ENCODE results near the gene PDGFB.
A peak's percentile ranks its signal among the peaks of the same experiment; 100 is the strongest.

PDGFB gene

DNA sequence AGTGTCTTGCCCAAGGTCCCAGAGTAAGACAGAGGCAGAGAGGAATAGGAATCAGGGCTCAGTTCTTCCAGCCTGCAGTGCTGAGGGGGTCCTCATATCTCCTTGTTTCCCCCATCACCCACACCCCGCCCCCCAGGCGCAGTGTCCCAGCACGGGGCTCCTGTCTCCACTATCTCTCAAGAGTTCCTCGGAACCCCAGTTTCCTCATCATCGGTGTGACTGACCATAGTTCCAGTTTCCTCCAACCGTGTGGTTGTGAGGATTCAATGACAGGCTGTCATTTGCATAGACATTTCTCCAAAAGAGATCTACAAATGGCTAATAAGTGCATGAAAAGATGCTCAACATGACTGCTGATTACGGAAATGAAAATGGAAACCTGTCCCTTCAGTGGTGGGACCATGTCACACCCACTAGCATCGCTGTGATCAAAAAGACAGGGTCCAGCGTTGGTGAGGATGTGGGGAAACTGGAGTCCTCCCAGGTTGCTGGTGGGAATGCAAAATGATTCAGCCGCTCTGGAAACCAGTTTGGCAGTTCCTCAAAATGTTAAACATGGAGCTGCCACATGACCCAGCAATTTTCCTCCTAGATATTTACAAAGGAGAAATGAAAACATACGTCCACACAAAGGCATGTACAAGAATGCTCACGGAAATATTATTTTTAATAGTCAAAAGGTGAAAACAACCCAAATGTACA is 31.8 kb upstream of the PDGFB start:
- DNase-seq (ENCODE audit: low spot score), result no peak

DNA sequence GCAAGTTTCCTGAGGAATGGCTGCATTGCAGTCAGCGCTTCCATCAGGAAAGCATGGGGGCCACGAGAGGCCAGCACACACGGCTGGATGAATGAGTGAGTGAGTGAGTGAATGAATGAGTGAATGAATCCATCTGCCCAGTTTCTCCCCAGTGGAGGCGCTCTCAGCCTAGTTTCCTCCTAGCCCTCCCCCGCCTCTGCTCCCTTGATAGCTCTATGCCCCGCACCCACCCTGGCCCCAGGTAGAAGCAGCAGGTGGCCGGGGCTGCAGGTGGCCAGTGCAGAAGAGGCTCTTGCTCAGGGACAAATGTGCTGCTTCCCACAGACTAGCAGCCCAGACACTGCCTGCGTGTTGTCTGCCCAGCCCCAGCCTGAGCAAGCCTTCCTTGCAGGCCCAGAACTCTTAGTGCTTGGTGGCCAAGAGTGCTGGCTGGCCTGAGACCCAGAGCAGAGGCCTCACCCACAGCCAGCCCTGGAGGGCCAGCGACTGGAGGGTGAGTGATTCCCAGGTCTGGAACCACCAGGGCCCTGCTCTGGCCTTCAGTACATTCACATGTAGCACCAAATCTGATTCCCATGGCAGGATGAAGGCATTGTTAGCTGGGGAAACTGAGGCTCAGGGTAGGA is 31.1 kb upstream of the PDGFB start:
- no peak for DNase-seq (ENCODE audit: low spot score)

DNA sequence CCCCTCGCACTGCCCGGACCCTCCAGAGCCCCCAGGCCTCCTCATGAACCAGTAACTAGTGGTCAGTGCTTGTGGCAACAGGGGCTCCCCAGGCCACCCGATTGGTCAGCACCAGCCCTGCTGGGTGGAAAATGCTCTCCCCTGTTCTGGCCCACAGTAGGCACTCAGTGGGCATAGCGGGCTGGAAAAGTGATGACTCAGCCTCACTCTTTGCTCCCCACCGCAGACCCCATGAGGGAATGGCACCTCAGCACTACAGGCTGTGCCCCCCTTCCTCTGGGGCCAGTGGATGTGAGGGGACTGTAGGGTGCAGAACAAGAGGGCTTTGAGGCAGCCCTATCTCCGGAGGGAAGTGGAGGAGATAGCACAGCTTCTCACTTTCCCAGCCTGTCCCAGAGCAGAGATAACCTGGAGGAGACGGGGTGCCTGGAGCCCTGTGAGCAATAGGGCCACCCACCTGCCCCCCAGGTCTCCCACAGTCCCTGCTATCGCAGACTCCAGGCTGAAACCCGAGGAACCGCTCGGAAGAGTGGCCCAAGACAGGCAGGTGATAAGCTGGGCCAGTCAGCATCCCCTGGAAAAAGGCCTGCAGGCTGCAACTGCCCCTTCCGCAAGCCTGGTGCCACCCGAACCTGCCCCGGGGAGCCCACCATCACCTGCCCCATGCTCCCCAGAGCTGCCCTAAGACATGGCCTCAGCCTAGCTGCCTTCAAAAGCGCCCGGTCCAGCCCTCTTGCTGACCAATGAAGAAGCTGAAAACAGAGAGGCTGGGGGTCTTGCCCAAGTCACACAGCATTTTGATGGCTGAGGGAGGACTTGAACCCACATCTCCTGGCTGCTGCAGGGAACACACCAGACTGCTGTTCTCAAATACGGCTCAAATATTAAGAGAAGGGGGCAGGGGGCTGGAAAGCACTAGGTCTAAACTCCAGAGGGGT is 29.4 kb upstream of the PDGFB start:
- DNase-seq (ENCODE audit: low spot score), result no peak

DNA sequence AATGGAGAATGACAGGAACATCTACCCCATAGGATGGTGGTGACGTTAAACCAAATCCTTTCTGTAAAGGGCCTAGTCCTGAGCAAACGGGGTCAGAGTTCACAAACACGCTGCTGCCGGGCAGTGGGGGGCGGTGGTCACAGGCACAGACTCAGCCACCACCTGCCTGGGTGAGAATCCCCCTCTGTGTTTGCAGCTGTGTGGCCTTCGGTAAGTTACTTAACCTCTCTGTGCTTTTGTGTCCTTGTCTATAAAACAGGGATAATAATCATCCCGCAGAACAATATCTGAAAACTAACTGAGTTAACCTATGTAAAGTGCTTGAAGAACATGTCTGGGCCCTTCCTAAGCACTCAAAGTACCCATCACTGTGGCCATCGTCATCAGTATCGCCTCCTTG is 26.0 kb upstream of the PDGFB start:
- DNase-seq (ENCODE audit: low spot score), result no peak

DNA sequence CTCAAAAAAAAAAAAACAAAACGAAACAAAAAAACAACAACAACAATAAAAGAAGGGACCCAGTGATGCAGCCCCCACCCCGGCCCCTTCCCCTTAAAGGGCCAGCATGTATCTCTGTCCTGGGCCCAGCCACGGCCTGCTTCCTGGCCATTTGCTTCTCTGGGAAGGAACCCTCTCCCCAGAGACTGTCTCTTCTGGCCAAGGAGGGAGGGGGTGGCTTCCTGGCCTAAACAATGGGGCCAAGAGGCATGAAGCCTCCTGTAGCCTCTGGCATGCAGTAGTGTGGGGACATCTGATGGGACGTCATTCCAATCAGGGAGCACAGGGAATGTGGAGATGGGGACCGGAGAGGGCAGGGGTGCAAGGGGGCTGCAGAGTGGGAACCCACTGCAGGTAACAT is 25.5 kb upstream of the PDGFB start:
- no peak for DNase-seq (ENCODE audit: low spot score)

DNA sequence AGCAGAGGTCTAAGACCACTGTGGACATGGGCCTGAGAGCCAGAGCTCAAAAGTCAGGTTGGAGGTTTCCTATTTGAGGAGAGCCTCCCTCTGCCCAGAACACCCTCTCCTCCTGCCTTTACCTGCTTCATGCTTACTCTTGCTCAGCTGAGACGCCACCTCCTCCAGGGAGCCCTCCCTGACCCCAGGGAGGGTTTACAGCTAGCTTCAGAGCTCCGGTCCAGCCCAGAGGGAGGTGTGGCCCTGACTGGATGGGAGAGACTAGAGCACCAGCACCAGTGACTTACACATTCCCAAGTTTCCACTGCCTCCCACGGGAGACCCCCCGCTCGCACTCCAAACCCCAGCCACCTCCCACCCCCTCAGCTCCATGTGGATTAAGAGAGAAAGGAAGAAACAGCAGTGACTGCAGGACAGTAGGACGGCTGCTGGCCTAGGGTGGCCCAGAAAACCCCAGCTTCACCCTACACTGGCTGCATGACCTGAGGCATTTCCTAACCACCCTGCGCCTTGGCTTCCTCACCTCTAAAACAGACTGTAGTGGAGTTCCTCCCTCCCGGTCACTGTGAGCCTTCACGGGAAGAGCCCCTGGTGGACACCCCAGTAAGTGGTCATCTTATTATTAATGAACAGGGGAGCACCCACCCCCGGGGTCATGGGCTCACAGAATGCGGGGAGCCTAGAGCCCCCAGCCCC is 24.5 kb upstream of the PDGFB start:
- no peak for DNase-seq (ENCODE audit: low spot score)

DNA sequence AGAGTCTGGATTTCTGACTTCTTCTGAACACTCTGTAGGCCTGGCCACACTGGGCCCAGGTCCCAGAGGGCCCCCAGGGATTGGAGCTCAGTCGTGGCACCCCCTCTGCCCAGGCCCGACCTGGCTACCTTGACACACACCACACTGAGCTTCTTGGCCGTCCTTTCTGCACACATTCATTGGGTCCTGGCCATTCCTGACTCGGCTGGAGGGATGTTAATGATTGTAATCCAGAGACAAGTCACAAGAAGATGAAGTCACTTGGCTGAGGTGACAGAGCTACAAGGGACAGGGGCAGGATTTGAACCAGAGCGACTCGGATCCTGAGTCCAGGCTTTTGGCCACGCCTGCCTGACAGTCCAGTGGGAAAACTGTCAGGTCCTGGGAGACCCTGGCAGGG is 23.9 kb upstream of the PDGFB start:
- DNase-seq (ENCODE audit: low spot score), result no peak

DNA sequence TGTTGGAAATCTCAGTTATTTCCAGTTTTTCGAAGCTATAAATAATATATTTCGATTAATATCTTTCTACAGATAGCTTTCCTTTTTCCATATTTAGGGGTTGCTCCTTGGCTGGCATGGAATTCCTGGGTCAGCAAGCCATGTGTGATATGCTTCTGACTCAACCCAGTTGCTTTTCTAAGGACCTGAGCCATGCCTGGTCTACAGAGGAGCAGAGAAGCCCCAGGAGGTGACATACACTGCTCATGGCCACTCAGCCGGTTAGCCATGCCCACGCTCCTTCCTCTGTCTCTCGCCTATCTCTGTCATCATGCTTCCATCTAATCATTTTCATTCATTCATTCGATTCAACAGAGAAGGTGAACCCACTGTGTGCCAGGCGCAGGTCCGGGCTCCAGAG is 23.2 kb upstream of the PDGFB start:
- no peak for DNase-seq (ENCODE audit: low spot score)

DNA sequence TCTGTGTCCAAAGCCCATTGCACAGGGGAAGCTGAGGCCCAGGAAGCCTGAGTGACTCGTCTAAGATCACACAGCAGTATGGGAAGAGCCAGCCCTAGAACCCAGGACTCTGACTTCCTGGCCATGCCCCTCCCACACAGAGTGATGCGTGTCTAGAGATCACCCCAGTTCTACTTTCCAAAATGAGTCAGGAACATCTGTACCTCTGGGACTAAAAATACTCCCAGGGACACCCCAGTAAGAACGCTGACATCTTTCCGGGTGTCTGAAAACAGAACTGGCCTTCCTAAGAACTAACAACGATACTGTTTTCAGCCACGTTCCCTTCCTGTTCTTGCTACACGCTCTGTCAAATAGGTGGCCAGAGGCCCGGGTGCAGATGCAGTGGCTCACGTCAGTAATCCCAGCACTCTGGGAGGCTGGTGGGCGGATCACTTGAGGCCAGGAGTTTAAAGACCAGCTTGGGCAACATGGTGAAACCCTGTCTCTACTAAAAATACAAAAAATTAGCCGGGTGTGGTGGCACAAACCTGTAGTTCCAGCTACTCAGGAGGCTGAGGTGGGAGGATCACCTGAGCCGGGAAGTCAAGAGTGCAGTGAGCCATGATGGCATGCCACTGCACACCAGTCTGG is 21.7 kb upstream of the PDGFB start:
- DNase-seq (ENCODE audit: low spot score), result peak; percentile 82

DNA sequence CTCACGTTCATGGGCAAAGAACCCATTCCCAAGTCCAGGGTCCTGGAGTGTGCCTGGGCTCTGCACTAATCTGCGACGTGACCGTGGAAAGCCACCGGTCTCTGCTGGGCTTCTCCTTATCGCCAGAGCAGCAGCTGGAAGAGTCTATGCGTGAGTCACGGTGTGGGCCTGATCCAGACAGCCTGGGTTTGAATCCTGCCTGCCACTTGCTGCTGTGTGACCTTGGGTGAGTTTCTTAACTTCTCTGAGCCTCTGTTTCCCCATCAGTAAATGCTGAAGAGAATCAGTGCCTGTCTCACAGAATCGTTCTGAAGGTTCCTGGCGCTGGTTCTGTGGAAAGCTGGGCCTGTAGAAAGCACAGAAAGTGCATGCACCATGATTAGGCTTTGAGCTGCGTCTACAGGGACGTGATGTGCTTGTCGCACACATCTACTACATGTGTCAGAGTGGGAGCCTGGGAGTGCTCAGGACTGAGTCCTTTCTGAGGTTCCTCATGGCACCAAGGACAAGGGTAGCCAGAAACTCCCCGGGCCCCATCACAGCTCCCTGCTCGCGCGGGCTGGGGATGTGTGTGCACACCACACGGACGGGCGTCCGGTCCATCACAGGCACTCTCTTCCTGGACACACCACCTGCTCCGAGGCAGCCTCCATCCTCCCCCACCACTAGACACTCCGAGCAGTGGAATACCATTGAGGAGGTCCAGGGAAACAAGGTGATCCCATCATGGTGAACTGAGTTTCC is 20.5 kb upstream of the PDGFB start:
- DNase-seq (ENCODE audit: low spot score), result no peak

DNA sequence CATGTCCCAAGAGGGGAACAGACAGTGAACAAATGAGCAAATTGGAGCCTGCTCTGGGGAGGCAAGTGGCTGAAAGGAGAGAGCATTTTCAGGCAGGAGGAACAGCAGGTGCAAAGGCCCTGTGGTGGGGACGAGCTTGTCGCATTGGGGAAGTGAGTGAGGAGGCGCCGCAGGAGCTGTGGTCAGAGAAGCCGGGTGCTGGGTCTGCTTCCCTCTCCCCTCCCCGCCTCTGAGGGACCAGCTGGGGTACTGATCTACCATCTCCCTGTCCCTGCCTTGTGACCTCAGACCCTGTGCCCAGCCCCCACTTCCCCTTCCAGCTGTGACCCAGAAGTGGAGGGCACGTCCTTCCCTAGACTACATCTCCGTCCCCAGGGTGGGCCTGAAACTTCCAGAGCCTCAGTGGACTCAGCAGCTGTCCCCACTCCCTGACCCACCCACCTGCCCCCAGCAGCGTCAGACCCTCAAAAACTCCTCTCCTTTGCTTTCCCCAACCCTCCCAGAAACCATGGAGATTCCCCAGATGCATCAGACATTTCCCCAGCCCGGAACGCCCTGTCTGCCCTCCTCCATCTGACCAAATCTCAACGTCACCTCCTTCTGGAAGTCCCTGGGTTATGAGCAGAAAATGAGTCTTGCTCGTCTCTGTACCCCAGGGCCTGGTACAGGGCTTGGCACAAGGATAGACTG is 19.7 kb upstream of the PDGFB start:
- DNase-seq (ENCODE audit: low spot score), result peak; percentile 58

DNA sequence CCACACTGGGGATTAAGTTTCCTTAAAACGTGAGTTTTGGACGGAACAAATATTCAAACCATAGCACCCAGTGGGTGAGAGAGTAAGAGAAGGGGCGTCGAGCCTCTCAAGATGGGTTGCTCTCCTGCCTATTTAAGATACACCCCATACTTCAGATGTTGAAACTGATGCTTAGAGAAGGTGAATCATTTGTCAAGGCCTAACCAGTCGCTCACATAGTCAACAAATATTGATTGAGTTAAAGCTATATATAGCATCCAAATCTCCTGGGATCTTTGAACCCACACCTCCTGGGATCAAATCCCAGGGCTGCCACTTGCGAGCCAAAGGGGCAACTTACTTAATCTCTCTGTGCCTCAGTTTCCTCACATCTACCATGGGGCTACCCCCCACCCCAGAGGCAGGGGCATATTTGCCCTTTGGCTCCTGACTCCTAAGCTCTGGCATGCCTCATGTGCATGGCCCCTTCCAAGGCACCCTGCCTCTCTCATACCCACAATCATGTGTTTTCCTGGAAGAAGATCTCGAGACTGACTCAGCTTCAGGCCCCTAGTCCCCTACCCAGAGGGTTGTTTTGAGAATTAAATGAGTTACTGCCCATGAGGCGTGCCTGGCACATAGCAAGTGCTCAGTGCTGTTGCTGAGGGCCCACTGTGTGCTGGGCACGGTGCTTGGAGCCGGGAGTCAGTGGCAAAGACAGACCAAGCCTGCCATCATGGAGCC is 19.0 kb upstream of the PDGFB start:
- DNase-seq (ENCODE audit: low spot score), result no peak

DNA sequence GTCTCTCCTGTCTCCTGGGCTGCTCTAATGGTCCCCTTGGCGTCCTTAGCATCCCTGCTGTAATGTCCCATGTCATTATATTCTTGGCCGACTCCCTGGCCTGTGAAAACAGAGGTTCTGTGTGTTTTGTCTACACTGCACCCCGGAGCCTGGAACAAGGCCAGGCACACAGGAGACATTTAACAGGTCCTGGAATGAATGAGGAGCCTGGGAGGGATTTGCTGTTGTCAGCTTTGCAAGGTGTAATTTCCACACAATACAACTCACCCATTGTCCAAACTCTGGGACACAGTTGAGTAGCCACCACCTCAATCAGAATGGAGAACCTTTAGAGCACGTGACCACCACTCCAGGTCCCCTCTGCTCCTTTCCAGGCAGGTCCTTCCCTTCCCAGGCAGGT is 14.9 kb upstream of the PDGFB start:
- DNase-seq (ENCODE audit: low spot score), result no peak

DNA sequence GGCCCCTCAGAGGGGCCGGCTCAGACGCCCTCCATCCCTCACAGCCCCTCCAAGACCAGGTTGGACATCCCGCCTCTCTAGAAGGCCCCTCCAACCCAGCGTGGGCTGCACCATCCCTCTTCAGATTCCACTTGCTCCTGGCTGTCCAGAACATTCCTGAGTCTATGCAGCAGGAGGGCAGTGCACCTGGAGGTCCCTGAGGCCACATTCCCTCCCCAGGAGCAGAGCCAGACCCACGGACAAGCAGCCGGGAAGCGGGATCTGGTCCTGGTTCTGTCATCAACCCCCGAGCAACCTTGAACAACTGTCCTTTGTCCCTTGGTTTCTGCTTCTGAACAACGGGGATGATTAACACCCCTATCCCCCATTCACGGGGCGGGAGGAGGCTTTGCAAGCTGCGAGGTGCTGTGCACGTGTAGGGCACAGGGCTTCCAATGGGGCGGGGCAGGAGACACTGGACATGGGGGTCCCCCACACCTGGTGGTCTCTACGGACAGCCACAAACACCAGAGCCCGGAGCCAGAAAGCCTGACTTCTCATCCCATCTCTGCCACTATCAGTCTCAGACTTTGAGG is 13.2 kb upstream of the PDGFB start:
- no peak for DNase-seq (ENCODE audit: low spot score)

DNA sequence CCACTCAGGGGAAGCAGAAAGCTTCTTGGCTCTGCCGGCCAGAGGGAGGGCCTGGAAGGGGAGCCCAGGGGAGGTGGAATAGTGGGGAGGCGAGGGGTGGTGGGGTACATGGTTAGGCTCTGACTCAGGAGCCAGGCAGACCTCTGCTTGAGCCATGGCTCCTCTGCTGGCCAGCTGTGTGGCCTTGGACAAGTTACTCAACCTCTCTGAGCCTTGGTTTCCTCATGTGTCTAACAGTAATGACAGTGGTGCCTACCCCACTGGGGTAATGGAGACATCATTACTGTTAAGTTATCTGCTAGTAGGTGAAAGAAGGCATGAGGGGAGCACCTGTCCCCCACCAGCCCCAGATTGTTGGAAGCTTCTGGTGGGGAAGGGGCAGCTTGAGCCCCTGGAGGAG is 12.2 kb upstream of the PDGFB start:
- no peak for DNase-seq (ENCODE audit: low spot score)

DNA sequence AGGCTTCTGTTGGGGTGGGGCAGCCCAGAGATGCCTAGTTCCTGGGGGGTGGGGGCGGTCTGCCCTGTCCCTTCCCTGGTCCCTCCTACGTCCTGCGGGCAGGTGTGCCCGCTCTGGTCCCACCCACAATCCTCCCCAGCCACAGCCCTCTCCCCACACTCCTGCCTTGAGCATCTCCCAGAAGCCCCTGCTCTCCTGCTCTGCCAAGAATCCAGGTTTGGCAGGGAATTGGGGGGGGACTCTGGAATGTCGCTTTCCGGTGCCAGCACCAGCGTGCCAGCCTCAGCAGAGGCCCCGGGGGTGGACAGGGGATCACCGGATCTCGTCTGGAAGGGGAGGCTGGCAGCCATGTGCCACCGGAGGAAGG is 11.4 kb upstream of the PDGFB start:
- no peak for DNase-seq (ENCODE audit: low spot score)

DNA sequence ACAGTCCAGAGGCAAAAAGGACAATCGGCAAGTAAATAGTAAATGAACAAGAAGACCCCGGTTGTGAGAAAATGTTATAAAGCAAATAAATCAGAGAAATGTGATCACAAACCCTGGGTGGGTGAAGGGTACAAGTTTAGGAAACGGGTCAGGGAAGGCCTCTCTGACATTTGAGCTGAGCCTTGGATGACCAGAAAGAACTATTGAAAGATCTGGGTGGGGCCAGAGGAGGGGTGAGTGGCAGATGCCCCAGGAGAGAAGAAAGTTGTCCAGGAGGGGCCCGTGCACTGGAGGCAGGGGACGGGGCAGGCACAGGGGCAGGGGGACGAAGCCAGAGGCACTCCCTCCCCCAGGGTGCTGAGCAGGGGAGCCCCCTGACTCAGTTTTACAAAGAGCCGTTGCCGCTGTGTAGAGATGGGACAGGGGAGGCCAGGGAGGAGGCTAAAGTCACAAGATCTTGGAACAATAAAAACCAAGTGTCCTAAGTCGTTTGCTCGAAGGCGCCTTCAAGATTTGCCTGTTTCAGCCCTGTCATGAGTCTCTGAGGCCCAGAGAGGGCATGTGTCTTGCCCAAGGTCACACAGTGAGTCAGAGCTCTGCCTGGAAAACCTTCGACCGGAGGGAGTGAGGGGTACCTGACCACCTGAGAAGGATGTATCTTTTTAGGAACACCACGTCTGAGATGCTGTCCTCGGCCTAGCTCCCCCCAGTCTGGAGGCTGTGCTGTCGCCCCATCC is 10.8 kb upstream of the PDGFB start:
- no peak for DNase-seq (ENCODE audit: low spot score)

DNA sequence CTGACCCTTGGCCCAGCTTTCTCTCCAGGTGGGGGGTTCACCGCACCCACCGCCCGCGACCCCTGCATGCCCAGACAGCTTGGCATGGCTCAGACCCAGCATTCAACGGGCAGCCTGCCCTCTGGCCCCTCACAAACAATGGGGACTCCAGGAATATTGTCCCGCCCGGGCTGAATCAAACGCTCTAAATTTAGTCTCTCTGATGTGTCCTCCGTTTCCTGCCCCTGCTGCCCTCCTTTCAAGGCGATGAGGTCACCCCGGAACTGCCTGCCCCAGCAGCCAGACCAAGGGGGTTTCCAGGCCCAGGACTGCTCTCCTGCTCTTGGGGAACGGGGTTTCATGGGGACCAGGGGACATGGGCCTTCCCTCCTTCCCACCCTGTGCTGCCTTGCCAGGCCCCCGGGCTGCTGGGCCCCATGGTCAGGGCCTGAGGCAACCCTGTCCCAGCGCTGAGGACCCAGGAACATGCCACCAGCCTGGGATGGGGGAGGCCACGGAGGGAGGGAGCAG is 10.1 kb upstream of the PDGFB start:
- no peak for DNase-seq (ENCODE audit: low spot score)

DNA sequence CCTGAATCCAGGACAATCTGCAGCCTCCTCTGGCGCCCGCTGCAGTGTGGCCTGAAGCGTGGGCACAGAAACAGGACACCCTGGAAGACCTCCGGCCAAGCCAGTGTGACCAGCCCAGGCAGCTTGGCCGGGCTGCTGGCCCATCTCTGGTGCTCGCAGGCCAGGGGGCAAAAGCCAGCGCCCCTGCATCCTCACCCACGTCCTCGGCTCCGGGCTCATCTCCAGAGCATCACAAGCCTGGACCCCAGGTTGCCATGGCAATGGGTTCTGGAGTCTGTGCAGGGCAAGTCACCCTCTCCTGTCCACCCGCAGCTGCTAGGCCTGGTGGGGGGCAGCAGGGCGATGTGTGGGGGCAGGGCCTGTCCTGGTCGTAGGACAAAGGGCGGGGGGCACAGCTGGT is 9.3 kb upstream of the PDGFB start:
- no peak for DNase-seq (ENCODE audit: low spot score)

All from pons (tissue), 1 donor.